ENCODE data around the gene ZNF280B. TPM values are rescaled to one million over a fixed set of nuclear protein-coding genes. Genes with fewer than 3 reads are reported as not detected.

ZNF280B gene
- total and polyA plus RNA-seq, 2 of the 13 experiments (the other 11 are each of a cell fraction or from before 2014, with no cell fraction given), result 3.7 to 3.9 TPM

- no TSS peak for BruUV-seq (replicated peaks)
- H2AFZ ChIP-seq (ENCODE audit: low read length), result no peak overlapping the region
- H3K9me3 ChIP-seq (ENCODE audit: low read length), result peaks cover 13% of the 10 kb centered on the region
- no peaks in the 10 kb centered on the region for H3K79me2 ChIP-seq (ENCODE audit: insufficient read depth, low read length)
- FAIRE-seq (no peak), ATAC-seq (no peak), DNase-seq (ENCODE audit: low spot score) (no peak)
- no peak overlapping the region for H3K9ac ChIP-seq (ENCODE audit: insufficient read depth, low read depth, low read length)
- 4% methylated on average over 1 of the region's 1 CpG for WGBS (ENCODE audit: low lambda C conversion rate)
- intact Hi-C loops (cut with micrococcal nuclease; ENCODE audit: unreplicated experiment) (loop anchor here (10.0 kb wide), 1 partner anchor 124 kb away; no protein-coding TSS in a partner anchor), in situ Hi-C loops (cut with HindIII; ENCODE audit: extremely low pct_ligation_motif_present, low pct_unique_long_range_greater_than_20kb) (loop anchor here (5.0 kb wide), 1 partner anchor 91 kb away; no protein-coding TSS in a partner anchor)
- no peak overlapping the region for H3K4me3 ChIP-seq (replicated peaks in 1 of 3; ENCODE audit: insufficient read depth in 1 of 3, low read depth in 2 of 3, low read length in 3 of 3)
- H3K4me2 ChIP-seq (ENCODE audit: low read depth, low read length), result no peak overlapping the region
- TF ChIP-seq CBX5 (CRISPR knock-in tag; IDR thresholded peaks at IDR 0.05; ENCODE audit: borderline replicate concordance) (no peak), ZNF329 (CRISPR knock-in tag; IDR thresholded peaks at IDR 0.05; ENCODE audit: low read depth) (no peak), CBFB (CRISPR knock-in tag; IDR thresholded peaks at IDR 0.05) (no peak), MXI1 (IDR thresholded peaks at IDR 0.05; ENCODE audit: borderline replicate concordance, low read depth, low read length) (no peak), KAT8 (CRISPR knock-in tag; IDR thresholded peaks at IDR 0.05) (no peak), ZNF577 (CRISPR knock-in tag; IDR thresholded peaks at IDR 0.05; ENCODE audit: borderline replicate concordance, low read depth) (no peak), AHDC1 (CRISPR knock-in tag; IDR thresholded peaks at IDR 0.05; ENCODE audit: borderline replicate concordance) (no peak), ZNF749 (CRISPR knock-in tag; IDR thresholded peaks at IDR 0.05; ENCODE audit: borderline replicate concordance) (no peak), RNF2 (conservative IDR thresholded peaks at IDR 0.05; ENCODE audit: low read depth) (no peak), FOXM1 (CRISPR knock-in tag; IDR thresholded peaks at IDR 0.05) (no peak), ZBTB7A (CRISPR knock-in tag; IDR thresholded peaks at IDR 0.05) (no peak), ZNF335 (CRISPR knock-in tag; IDR thresholded peaks at IDR 0.05) (no peak), NFIC (IDR thresholded peaks at IDR 0.05; ENCODE audit: low read length) (no peak), ZNF660 (CRISPR knock-in tag; IDR thresholded peaks at IDR 0.05; ENCODE audit: borderline replicate concordance, low read depth) (no peak), SSRP1 (CRISPR knock-in tag; IDR thresholded peaks at IDR 0.05) (no peak)
- TF ChIP-seq, protein P1, sequence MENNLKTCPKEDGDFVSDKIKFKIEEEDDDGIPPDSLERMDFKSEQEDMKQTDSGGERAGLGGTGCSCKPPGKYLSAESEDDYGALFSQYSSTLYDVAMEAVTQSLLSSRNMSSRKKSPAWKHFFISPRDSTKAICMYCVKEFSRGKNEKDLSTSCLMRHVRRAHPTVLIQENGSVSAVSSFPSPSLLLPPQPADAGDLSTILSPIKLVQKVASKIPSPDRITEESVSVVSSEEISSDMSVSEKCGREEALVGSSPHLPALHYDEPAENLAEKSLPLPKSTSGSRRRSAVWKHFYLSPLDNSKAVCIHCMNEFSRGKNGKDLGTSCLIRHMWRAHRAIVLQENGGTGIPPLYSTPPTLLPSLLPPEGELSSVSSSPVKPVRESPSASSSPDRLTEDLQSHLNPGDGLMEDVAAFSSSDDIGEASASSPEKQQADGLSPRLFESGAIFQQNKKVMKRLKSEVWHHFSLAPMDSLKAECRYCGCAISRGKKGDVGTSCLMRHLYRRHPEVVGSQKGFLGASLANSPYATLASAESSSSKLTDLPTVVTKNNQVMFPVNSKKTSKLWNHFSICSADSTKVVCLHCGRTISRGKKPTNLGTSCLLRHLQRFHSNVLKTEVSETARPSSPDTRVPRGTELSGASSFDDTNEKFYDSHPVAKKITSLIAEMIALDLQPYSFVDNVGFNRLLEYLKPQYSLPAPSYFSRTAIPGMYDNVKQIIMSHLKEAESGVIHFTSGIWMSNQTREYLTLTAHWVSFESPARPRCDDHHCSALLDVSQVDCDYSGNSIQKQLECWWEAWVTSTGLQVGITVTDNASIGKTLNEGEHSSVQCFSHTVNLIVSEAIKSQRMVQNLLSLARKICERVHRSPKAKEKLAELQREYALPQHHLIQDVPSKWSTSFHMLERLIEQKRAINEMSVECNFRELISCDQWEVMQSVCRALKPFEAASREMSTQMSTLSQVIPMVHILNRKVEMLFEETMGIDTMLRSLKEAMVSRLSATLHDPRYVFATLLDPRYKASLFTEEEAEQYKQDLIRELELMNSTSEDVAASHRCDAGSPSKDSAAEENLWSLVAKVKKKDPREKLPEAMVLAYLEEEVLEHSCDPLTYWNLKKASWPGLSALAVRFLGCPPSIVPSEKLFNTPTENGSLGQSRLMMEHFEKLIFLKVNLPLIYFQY (CRISPR knock-in tag; IDR thresholded peaks at IDR 0.05; ENCODE audit: borderline replicate concordance), result no peak
- ChIA-PET POLR2A (no interaction called here), CTCF (ENCODE audit: low intra/inter-chr PET ratio, low total read pairs) (no interaction called here)
- peaks cover 0 to 6% of the 10 kb centered on the region in 2 experiments; a peak in 1 of 5 replicates for H3K27me3 ChIP-seq (ENCODE audit: control insufficient read depth in 1 of 2, insufficient read depth in 2 of 2, low read length in 2 of 2)
- no peaks in the 10 kb centered on the region for H4K20me1 ChIP-seq (ENCODE audit: insufficient read depth, low read length)
- no peaks in the 10 kb centered on the region for H3K36me3 ChIP-seq (replicated peaks in 1 of 2; ENCODE audit: control insufficient read depth in 1 of 2, insufficient read depth in 2 of 2, low read length in 2 of 2)
- no peaks in the 10 kb centered on the region for H3K4me1 ChIP-seq (ENCODE audit: insufficient read depth, low read length)
- H3K27ac ChIP-seq (ENCODE audit: extremely low read length, insufficient read depth, low read length), result no peak overlapping the region
Measured at GRCh38 chr22:22461111-22461510, 47.4 kb downstream of the ZNF280B start.

Measured in HepG2 (cell line).